DOHH2 (cell line): Measurements from ENCODE around the gene RGS7.

ENCODE experiments used
- H3F3A ChIP-seq: fragments of 200-600 bp; sonication (generic), shearing (Covaris generic); 2 replicates; pipeline ENCODE4 v1.6.0; 2016; ENCODE audit warnings: antibody characterized with exemption, mild to moderate bottlenecking; ENCODE audit not compliant: control insufficient read depth, insufficient read depth
- H3K27ac ChIP-seq: fragments of 200-600 bp; sonication (generic); 2 replicates; pipeline ENCODE4 v1.5.1; 2014; ENCODE audit warnings: low read depth, mild to moderate bottlenecking, low read length, moderate library complexity
- H3K27me3 ChIP-seq: fragments of 200-600 bp; sonication (generic); 2 replicates; pipeline ENCODE4 v1.6.1; 2014; ENCODE audit warnings: mild to moderate bottlenecking, low read length, mixed read lengths; ENCODE audit not compliant: control insufficient read depth
- H3K36me3 ChIP-seq: fragments of 200-600 bp; sonication (generic); 2 replicates; pipeline ENCODE4 v1.6.1; 2014; ENCODE audit warnings: mild to moderate bottlenecking, low read length, moderate library complexity, mixed read lengths; ENCODE audit not compliant: control insufficient read depth
- H3K4me1 ChIP-seq: fragments of 200-600 bp; sonication (generic); 2 replicates; pipeline ENCODE4 v1.6.1; 2014; ENCODE audit warnings: mild to moderate bottlenecking, low read length, mixed read lengths; ENCODE audit not compliant: control insufficient read depth
- H3K4me2 ChIP-seq: fragments of 200-600 bp; sonication (generic); 2 replicates; pipeline ENCODE4 v1.6.0; 2014; ENCODE audit warnings: mild to moderate bottlenecking, low read length, moderate library complexity
- H3K4me3 ChIP-seq: fragments of 200-600 bp; sonication (generic); 2 replicates; pipeline ENCODE4 v1.5.1; 2014; ENCODE audit warnings: mild to moderate bottlenecking, low read length, mixed read lengths
- H3K79me2 ChIP-seq: fragments of 200-600 bp; sonication (generic); 2 replicates; pipeline ENCODE4 v1.6.1; 2014; ENCODE audit warnings: mild to moderate bottlenecking, low read length, mixed read lengths; ENCODE audit not compliant: control insufficient read depth
- H3K9me2 ChIP-seq: fragments of 200-600 bp; sonication (generic); replicated peaks from 2 replicates; pipeline ENCODE4 v1.6.1; 2014; ENCODE audit warnings: mild to moderate bottlenecking, low read length, mixed read lengths; ENCODE audit not compliant: control insufficient read depth
- H3K9me3 ChIP-seq: fragments of 200-600 bp; sonication (generic); 2 replicates; pipeline ENCODE4 v1.6.1; 2014; ENCODE audit warnings: antibody characterized with exemption, low read length, mixed read lengths; ENCODE audit not compliant: control insufficient read depth, insufficient read depth
- H4K20me1 ChIP-seq: fragments of 200-600 bp; sonication (generic); 2 replicates; pipeline ENCODE4 v1.6.0; 2014; ENCODE audit warnings: low read depth, mild to moderate bottlenecking, antibody characterized with exemption, low read length, moderate library complexity; ENCODE audit not compliant: control insufficient read depth, insufficient read depth
- EZH2phosphoT487 ChIP-seq: fragments of 200-600 bp; sonication (generic); IDR thresholded peaks from 2 replicates; pipeline ENCODE4 v1.6.1; 2017; ENCODE audit warnings: borderline replicate concordance, mild to moderate bottlenecking, antibody characterized with exemption, low read length, moderate library complexity, mixed read lengths
- TF ChIP-seq, protein P1 (sequence below): fragments of 200-600 bp; sonication (generic); IDR thresholded peaks from one replicate; pipeline ENCODE4 v1.5.1; 2014; ENCODE audit warnings: antibody characterized with exemption, mild to moderate bottlenecking, low read depth, low read length; ENCODE audit not compliant: poor library complexity, severe bottlenecking

Gene RGS7

DNA sequence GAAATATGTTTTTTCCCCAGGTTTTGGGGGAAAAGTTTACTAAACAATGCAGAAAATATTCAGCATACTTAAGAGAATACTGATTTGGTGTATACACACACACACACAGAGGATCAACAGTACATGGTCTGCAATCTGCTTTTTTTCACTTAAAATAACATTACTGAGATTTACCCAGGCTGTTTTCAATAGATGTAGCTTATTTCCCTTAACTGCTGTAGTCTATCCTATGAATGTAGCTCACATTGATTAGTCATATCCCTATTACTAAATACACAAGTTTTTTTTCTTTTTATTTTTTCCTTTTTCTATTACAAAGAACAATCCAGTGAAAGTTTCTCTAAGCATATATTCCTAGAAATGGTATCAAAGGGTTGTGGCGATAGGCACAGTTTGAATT lies 478.4 kb downstream of the RGS7 start:
- H3K4me1 ChIP-seq: no peaks in the 10 kb centered on the region
- H3K79me2 ChIP-seq: no peaks in the 10 kb centered on the region
- H3K4me3 ChIP-seq: no peak overlapping the region
- no peaks in the 10 kb centered on the region for H3K9me2 ChIP-seq
- H3K9me3 ChIP-seq: no peaks in the 10 kb centered on the region
- TF ChIP-seq, protein P1, sequence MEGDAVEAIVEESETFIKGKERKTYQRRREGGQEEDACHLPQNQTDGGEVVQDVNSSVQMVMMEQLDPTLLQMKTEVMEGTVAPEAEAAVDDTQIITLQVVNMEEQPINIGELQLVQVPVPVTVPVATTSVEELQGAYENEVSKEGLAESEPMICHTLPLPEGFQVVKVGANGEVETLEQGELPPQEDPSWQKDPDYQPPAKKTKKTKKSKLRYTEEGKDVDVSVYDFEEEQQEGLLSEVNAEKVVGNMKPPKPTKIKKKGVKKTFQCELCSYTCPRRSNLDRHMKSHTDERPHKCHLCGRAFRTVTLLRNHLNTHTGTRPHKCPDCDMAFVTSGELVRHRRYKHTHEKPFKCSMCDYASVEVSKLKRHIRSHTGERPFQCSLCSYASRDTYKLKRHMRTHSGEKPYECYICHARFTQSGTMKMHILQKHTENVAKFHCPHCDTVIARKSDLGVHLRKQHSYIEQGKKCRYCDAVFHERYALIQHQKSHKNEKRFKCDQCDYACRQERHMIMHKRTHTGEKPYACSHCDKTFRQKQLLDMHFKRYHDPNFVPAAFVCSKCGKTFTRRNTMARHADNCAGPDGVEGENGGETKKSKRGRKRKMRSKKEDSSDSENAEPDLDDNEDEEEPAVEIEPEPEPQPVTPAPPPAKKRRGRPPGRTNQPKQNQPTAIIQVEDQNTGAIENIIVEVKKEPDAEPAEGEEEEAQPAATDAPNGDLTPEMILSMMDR: no peak
- TF ChIP-seq EZH2phosphoT487: no peak
- H3K36me3 ChIP-seq: no peaks in the 10 kb centered on the region
- H3F3A ChIP-seq: no peaks in the 10 kb centered on the region
- no peak overlapping the region for H3K4me2 ChIP-seq
- no peaks in the 10 kb centered on the region for H4K20me1 ChIP-seq
- no peaks in the 10 kb centered on the region for H3K27me3 ChIP-seq
- H3K27ac ChIP-seq: no peak overlapping the region

DNA sequence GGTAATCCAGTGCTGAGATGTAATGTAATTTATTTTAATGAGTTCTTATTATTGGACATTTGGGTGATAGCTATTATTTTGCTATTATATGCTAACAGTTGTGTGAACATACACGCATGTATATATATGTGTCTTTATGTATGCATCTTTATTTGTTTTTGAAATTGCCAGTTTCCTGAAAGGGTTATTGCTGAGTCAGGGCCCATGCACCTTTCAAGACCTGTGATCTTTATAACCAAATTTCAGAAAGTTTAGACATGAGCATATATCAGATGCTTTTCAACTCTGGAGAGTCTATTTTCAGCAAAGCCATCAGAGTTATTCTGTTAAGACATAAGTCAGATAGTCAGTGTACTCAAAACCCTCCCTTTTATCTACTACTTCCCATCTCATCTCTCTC lies 479.4 kb downstream of the RGS7 start:
- H3K4me1 ChIP-seq: no peaks in the 10 kb centered on the region
- H4K20me1 ChIP-seq: no peaks in the 10 kb centered on the region
- no peaks in the 10 kb centered on the region for H3F3A ChIP-seq
- no peaks in the 10 kb centered on the region for H3K79me2 ChIP-seq
- no peak overlapping the region for H3K4me3 ChIP-seq
- H3K9me2 ChIP-seq: no peaks in the 10 kb centered on the region
- no peaks in the 10 kb centered on the region for H3K9me3 ChIP-seq
- H3K27me3 ChIP-seq: no peaks in the 10 kb centered on the region
- H3K27ac ChIP-seq: no peak overlapping the region
- TF ChIP-seq, protein P1: no peak
- TF ChIP-seq EZH2phosphoT487: no peak
- H3K36me3 ChIP-seq: no peaks in the 10 kb centered on the region
- no peak overlapping the region for H3K4me2 ChIP-seq

DNA sequence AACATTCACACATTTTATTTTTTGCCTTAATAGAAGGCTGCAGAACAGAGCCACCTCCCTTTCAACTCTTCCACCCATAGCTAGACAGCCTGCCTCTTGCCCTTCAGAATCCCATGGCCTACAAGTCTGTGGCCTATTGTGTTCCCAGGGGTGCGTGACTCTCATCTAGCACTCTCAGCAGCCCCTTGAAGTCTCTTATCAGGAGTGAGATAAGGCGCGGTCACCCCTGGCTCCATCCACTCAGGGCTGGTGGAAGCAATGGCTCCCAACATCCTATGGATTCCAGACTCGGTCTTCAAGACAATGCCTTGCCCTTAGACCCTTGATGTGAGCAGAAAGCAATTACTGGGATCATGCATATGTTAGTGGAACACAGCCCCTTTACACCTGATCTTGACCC lies 480.9 kb downstream of the RGS7 start:
- H3K4me3 ChIP-seq: no peak overlapping the region
- no peaks in the 10 kb centered on the region for H4K20me1 ChIP-seq
- H3K9me2 ChIP-seq: no peaks in the 10 kb centered on the region
- no peak for TF ChIP-seq EZH2phosphoT487
- TF ChIP-seq, protein P1: no peak
- H3K27ac ChIP-seq: no peak overlapping the region
- no peaks in the 10 kb centered on the region for H3K36me3 ChIP-seq
- H3K27me3 ChIP-seq: no peaks in the 10 kb centered on the region
- H3K9me3 ChIP-seq: no peaks in the 10 kb centered on the region
- H3K4me1 ChIP-seq: no peaks in the 10 kb centered on the region
- H3K4me2 ChIP-seq: no peak overlapping the region
- no peaks in the 10 kb centered on the region for H3F3A ChIP-seq
- no peaks in the 10 kb centered on the region for H3K79me2 ChIP-seq

DNA sequence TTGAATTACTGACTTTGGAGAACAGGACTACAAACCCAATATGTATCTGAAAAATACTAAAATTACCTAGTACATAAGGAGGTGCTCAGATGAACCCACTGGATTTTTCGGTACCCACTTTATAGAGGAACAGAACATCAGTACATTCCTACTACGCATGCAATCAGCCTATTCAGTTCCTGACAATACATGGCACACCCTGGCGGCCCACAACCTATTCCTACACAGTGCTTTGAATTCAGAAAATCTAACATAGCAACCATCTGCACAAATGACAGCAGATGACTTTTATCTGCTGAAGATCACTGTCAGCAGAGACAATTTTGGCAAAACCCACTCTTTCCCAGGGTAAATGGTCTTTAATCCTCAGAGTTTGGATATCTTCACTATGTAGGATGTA lies 487.9 kb downstream of the RGS7 start:
- Histone ChIP-seq H3K9me2 (no peaks in the 10 kb centered on the region), H3K27ac (no peak overlapping the region), H3K4me1 (no peaks in the 10 kb centered on the region), H4K20me1 (no peaks in the 10 kb centered on the region), H3K36me3 (no peaks in the 10 kb centered on the region), H3K27me3 (no peaks in the 10 kb centered on the region), H3K79me2 (no peaks in the 10 kb centered on the region), H3F3A (no peaks in the 10 kb centered on the region), H3K9me3 (no peaks in the 10 kb centered on the region), H3K4me2 (no peak overlapping the region), H3K4me3 (no peak overlapping the region)
- TF ChIP-seq, protein P1: no peak
- no peak for TF ChIP-seq EZH2phosphoT487
